A549 (cell line): ENCODE data around the gene SEC24D. TPM values are rescaled to one million over a fixed set of nuclear protein-coding genes. Genes with fewer than 3 reads are reported as not detected.

Experiments
- ATAC-seq, 2 experiments: fragments of 200-7000 bp in 1 of 2; fragments of >200 bp in 1 of 2; cut with Nextera tagmentation in 1 of 2; cut with Tn5 transposase in 1 of 2; 3 replicates each; pipeline versions ENCODE4 v1.8.0 to v1.9.1; 2018 to 2020; ENCODE audit warnings: mild to moderate bottlenecking in 1 of 2, moderate library complexity in 1 of 2
- CTCF ChIA-PET: fragments of 300-600 bp; sonication (Branson Sonifier 250); formaldehyde crosslinking; extraction: SDS; loops from one replicate; lab custom pipeline; 2021; ENCODE audit warnings: antibody characterized with exemption, inconsistent platforms; lab: Yijun Ruan, JAX
- POLR2A ChIA-PET: fragments of 350-600 bp; formaldehyde crosslinking; extraction: SDS; loops from one replicate; lab custom pipeline; 2021; ENCODE audit warnings: antibody characterized with exemption, inconsistent platforms; lab: Yijun Ruan, JAX
- DNase-seq, 2 experiments: peaks; one replicate each; pipeline versions ENCODE4 v3.0.0 to v3.0.0-alpha.2; 2011 to 2016; ENCODE audit warnings: low read depth in 1 of 2, low spot score in 1 of 2
- FAIRE-seq: peaks from 2 replicates; lab custom pipeline; 2011; peaks lifted over from hg19 to GRCh38; lab: Jason Lieb, UNC
- H3K27ac ChIP-seq, 2 experiments: fragments of >200 bp; sonication (Bioruptor Twin); formaldehyde crosslinking; 3 replicates each; pipeline ENCODE4 v1.5.1; 2016 to 2017
- H3K4me1 ChIP-seq: fragments of >200 bp; sonication (Bioruptor Twin); formaldehyde crosslinking; 3 replicates; pipeline ENCODE4 v1.6.1; 2016
- H3K4me2 ChIP-seq: fragments of >200 bp; sonication (Bioruptor Twin); formaldehyde crosslinking; 3 replicates; pipeline ENCODE4 v1.6.1; 2016
- H3K4me3 ChIP-seq: fragments of >200 bp; sonication (Bioruptor Twin); formaldehyde crosslinking; 3 replicates; pipeline ENCODE4 v1.5.1; 2016
- H3K9me3 ChIP-seq: fragments of >200 bp; sonication (Bioruptor Twin); formaldehyde crosslinking; 3 replicates; pipeline ENCODE4 v1.6.1; 2016
- CBX2 ChIP-seq: fragments of 200-600 bp; sonication (generic); IDR thresholded peaks from 2 replicates; pipeline ENCODE4 v1.6.1; 2016; ENCODE audit warnings: low read depth, mild to moderate bottlenecking, borderline replicate concordance
- CBX8 ChIP-seq: fragments of 200-600 bp; sonication (generic); IDR thresholded peaks from 2 replicates; pipeline ENCODE4 v1.6.1; 2016
- CEBPB ChIP-seq, 2 experiments: fragments of >200 bp in 1 of 2; sonication (Bioruptor Twin) in 1 of 2; formaldehyde crosslinking in 1 of 2; IDR thresholded peaks; 2 replicates each; pipeline ENCODE4 v1.6.1; 2012 to 2016
- EHF ChIP-seq: fragments of 250-450 bp; sonication (Bioruptor Pico); IDR thresholded peaks from 2 replicates; pipeline ENCODE4 v1.5.0; 2020; ENCODE audit warnings: mild to moderate bottlenecking
- KDM1A ChIP-seq: fragments of 200-600 bp; sonication (generic); IDR thresholded peaks from 2 replicates; pipeline ENCODE4 v1.6.1; 2016; ENCODE audit warnings: low read depth, mild to moderate bottlenecking
- KDM5A ChIP-seq: fragments of 200-600 bp; sonication (generic); IDR thresholded peaks from 2 replicates; pipeline ENCODE4 v1.6.1; 2016; ENCODE audit warnings: antibody characterized with exemption, mild to moderate bottlenecking
- MYC ChIP-seq: IDR thresholded peaks from 2 replicates; pipeline ENCODE4 v1.6.1; 2012; ENCODE audit warnings: mild to moderate bottlenecking, inconsistent platforms, low read length, improper control_type of control experiment, borderline replicate concordance
- NR3C1 ChIP-seq: fragments of >200 bp; sonication (Bioruptor Twin); formaldehyde crosslinking; IDR thresholded peaks from 3 replicates; pipeline ENCODE4 v1.6.1; 2017
- RAD21 ChIP-seq, 2 experiments: fragments of >200 bp in 1 of 2; sonication (Bioruptor Twin) in 1 of 2; formaldehyde crosslinking in 1 of 2; IDR thresholded peaks in 1 of 2; conservative IDR thresholded peaks in 1 of 2; 2 replicates in 1 of 2; 3 replicates in 1 of 2; pipeline ENCODE4 v1.6.1; 2012 to 2018; ENCODE audit warnings: inconsistent platforms in 1 of 2
- RFX5 ChIP-seq: fragments of 450-650 bp; IDR thresholded peaks from 2 replicates; pipeline ENCODE4 v1.7.1; 2014; ENCODE audit warnings: antibody characterized with exemption, mild to moderate bottlenecking, moderate library complexity
- SMC3 ChIP-seq: fragments of >200 bp; sonication (Bioruptor Twin); formaldehyde crosslinking; IDR thresholded peaks from 3 replicates; pipeline ENCODE4 v1.6.1; 2018; ENCODE audit warnings: inconsistent platforms
- TP53 ChIP-seq: fragments of 250-450 bp; sonication (Bioruptor Pico); IDR thresholded peaks from 2 replicates; pipeline ENCODE4 v1.5.0; 2021; ENCODE audit warnings: mild to moderate bottlenecking, moderate library complexity
- ZFP36 ChIP-seq: fragments of 450-650 bp; IDR thresholded peaks from 2 replicates; pipeline ENCODE4 v1.6.1; 2014; ENCODE audit warnings: borderline replicate concordance; ENCODE audit not compliant: partially characterized antibody
- ZNF302 ChIP-seq: fragments of 250-450 bp; sonication (Bioruptor Pico); IDR thresholded peaks from 2 replicates; pipeline ENCODE4 v1.9.0; 2021; ENCODE audit warnings: inconsistent platforms, mild to moderate bottlenecking, moderate library complexity
- ZSCAN20 ChIP-seq: fragments of 250-450 bp; sonication (Bioruptor Pico); IDR thresholded peaks from 2 replicates; pipeline ENCODE4 v1.8.0; 2022; ENCODE audit warnings: mild to moderate bottlenecking, moderate library complexity
- WGBS: methylation state at CpG from one replicate; pipeline ENCODE4 v1.1.6; 2017; ENCODE audit errors: missing lambda C conversion rate; 5-methylcytosine and 5-hydroxymethylcytosine counted together
- polyA plus RNA-seq, 4 experiments: library from polyadenylated mRNA; depleted of rRNA in 3 of 4; stranded (reverse); fragments of >200 nt; fragmentation: RNase III in 1 of 4; extraction: RNeasy Plus Mini Kit Qiagen cat#74134 plus additional on column Dnase treatment in 1 of 4; gene quantifications; 2 replicates in 3 of 4; 3 replicates in 1 of 4; pipeline ENCODE4 v1.2.3, GENCODE V29; 2011 to 2017
- TF ChIP-seq, protein P1 (sequence below): fragments of 450-650 bp; IDR thresholded peaks from 2 replicates; pipeline ENCODE4 v1.6.1; 2014; ENCODE audit warnings: antibody characterized with exemption
- TF ChIP-seq, protein P2 (sequence below): fragments of >200 bp; sonication (Bioruptor Twin); formaldehyde crosslinking; IDR thresholded peaks from 3 replicates; pipeline ENCODE4 v1.5.1; 2016
- TF ChIP-seq, protein P3 (sequence below): IDR thresholded peaks from 2 replicates; pipeline ENCODE4 v1.6.1; 2012

The SEC24D gene
- polyA plus RNA-seq, 2 of the 4 experiments (the other 2 are of a cell fraction): 12.8 to 15.6 TPM

DNA sequence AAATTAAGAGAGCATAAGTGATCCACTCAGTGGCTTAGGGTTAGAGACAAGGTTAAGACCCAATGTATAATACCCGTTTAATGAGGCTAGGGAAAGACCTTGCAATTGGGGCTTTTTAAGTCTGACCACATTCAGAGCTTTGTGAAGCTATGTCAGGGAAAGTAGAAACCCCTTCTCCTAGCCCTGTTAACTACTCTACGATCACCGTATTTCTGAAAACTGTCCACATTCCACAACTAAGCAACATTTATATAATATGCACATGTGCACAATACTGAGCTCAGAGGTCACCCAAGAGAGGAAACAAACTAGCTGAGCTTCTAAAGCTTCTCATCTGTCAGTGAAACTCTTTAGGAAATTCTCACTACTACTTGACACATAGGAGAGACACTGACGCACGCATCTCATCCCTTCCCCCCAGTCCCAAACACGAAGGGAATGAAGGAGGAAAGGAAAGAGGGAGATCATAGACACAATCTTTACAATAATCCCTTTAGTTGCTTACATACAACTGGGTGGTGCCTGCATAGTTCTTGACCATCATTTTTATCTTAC, 94.5 kb downstream of the SEC24D start:
- no peak overlapping the region for H3K27ac ChIP-seq
- ChIA-PET CTCF (interaction anchor here (0.6 to 1.8 kb wide), 9 partner anchors 8 to 240 kb away, joined by 3 to 4 read pairs (median 3); no protein-coding TSS in a partner anchor), POLR2A (no interaction called here)
- H3K9me3 ChIP-seq: no peaks in the 10 kb centered on the region
- no peak for FAIRE-seq
- no peaks in the 10 kb centered on the region for H3K4me1 ChIP-seq
- no peak for TF ChIP-seq MYC
- TF ChIP-seq RAD21 (conservative IDR thresholded peaks at IDR 0.05 in 1 of 2, IDR thresholded peaks at IDR 0.05 in 1 of 2): 0 out of 5 replicates have a peak, but pooled peaks of 1 of the 2 experiments have one; percentile 5
- TF ChIP-seq, all 56 proteins: peak for 1
- no peak overlapping the region for H3K4me2 ChIP-seq
- no peak overlapping the region for H3K4me3 ChIP-seq
- DNase-seq: no peak
- 59% methylated on average over 6 of the region's 6 CpGs for WGBS
- no peak for ATAC-seq

DNA sequence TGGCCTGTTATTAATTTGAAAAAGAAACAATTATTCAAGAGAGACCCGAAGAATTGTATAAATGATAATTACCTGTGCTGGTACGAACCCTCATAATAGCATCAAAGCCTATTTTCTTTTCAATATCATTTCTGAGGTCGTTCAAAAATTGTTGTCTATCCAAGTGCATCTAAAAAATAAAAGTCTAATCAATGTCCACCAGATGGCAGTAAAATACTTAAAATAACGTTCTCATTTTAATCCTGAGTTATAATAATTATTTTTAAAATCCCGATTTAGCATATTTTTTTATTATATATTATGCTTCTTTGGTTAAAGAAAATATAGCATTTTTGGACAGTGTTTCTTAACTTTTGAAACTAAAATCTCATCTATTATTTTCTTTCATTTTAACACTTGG, 95.1 kb downstream of the SEC24D start:
- H3K4me3 ChIP-seq: no peak overlapping the region
- whole genome bisulfite sequencing: 3% methylated on average over 5 of the region's 5 CpGs
- ChIA-PET CTCF (interaction anchor here (0.7 to 1.8 kb wide), 8 partner anchors 9 to 241 kb away, joined by 3 to 4 read pairs (median 3); no protein-coding TSS in a partner anchor), POLR2A (no interaction called here)
- no peaks in the 10 kb centered on the region for H3K9me3 ChIP-seq
- TF ChIP-seq, protein P1, sequence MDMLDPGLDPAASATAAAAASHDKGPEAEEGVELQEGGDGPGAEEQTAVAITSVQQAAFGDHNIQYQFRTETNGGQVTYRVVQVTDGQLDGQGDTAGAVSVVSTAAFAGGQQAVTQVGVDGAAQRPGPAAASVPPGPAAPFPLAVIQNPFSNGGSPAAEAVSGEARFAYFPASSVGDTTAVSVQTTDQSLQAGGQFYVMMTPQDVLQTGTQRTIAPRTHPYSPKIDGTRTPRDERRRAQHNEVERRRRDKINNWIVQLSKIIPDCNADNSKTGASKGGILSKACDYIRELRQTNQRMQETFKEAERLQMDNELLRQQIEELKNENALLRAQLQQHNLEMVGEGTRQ: no peak
- TF ChIP-seq CEBPB (IDR thresholded peaks at IDR 0.05) (no peak), RAD21 (conservative IDR thresholded peaks at IDR 0.05 in 1 of 2, IDR thresholded peaks at IDR 0.05 in 1 of 2) (peak; percentile 32 to 53; a peak in 3 of 5 replicates), ZNF302 (CRISPR knock-in tag) (no peak), CBX8 (no peak), RFX5 (no peak), SMC3 (peak; percentile 47), TP53 (CRISPR knock-in tag) (no peak)
- TF ChIP-seq, protein P2, sequence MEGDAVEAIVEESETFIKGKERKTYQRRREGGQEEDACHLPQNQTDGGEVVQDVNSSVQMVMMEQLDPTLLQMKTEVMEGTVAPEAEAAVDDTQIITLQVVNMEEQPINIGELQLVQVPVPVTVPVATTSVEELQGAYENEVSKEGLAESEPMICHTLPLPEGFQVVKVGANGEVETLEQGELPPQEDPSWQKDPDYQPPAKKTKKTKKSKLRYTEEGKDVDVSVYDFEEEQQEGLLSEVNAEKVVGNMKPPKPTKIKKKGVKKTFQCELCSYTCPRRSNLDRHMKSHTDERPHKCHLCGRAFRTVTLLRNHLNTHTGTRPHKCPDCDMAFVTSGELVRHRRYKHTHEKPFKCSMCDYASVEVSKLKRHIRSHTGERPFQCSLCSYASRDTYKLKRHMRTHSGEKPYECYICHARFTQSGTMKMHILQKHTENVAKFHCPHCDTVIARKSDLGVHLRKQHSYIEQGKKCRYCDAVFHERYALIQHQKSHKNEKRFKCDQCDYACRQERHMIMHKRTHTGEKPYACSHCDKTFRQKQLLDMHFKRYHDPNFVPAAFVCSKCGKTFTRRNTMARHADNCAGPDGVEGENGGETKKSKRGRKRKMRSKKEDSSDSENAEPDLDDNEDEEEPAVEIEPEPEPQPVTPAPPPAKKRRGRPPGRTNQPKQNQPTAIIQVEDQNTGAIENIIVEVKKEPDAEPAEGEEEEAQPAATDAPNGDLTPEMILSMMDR: peak; percentile 40; the same call in 2 of the 3 replicates
- no peak overlapping the region for H3K27ac ChIP-seq
- H3K4me1 ChIP-seq: no peaks in the 10 kb centered on the region
- no peak for ATAC-seq
- H3K4me2 ChIP-seq: no peak overlapping the region
- FAIRE-seq: no peak
- DNase-seq: peak in 1 of 2 experiments; percentile 1

DNA sequence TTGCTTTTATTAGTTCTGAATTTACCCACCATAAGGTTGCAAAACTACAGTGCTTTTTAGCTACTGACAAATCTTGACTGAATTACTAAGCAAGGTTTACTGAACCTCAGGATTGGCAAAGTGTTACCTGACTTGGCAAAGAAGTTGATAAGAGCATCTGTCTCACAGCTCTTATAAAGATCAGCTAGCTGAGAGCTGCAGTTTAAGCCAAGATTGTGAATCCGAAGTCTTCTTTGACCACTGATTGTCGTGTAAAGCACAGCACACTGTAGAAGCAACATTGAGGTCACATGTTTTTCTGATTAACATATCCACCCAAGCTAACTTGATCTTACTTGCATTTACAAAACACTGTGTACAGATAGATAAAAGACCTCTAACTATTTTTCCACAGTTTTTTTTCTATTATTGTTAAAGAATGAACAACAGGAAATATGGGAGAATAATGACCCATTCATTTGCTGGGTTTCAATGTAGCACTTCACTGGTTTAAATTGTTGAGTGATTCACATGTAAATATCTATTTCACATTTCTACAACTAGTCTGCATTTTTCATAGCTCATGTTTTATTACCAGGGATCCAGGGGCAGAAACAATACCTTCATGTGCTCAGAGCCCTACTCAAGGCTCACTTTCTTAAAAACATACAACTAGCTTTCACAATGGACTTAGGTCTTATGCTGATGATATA, 96.8 kb downstream of the SEC24D start:
- ATAC-seq: no peak
- H3K4me2 ChIP-seq: no peak overlapping the region
- H3K9me3 ChIP-seq: no peaks in the 10 kb centered on the region
- H3K4me3 ChIP-seq: no peak overlapping the region
- WGBS: 90% methylated on average over 2 of the region's 2 CpGs
- no peak for DNase-seq
- ChIA-PET POLR2A (no interaction called here), CTCF (interaction anchor here (1.2 to 1.5 kb wide), 4 partner anchors 13 to 232 kb away, joined by 3 read pairs; no protein-coding TSS in a partner anchor)
- no peaks in the 10 kb centered on the region for H3K4me1 ChIP-seq
- TF ChIP-seq ZFP36 (no peak), EHF (CRISPR knock-in tag) (no peak), ZSCAN20 (CRISPR knock-in tag) (no peak)
- H3K27ac ChIP-seq: no peak overlapping the region
- FAIRE-seq: no peak

DNA sequence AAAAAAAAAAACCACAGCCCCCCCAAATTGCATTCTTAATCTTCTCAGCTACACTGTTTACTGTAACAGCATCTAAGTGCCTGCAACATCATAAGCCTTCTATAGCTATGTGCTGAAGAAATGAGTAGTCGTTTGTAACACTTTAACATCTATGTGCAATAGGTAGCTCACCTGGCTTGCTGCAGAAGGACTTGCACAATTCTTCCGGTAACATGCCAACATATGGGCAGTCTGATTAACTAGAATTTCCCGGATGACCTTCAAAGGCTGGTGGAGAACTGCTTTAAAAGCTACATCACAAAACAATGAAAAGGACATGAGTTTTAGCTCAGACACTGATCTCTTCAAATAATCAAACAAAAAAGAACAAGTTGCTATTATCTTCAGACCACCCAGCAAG, 97.8 kb downstream of the SEC24D start:
- 76% methylated on average over 3 of the region's 3 CpGs for WGBS
- H3K4me3 ChIP-seq: no peak overlapping the region
- DNase-seq: no peak
- ChIA-PET POLR2A (no interaction called here), CTCF (no interaction called here)
- no peaks in the 10 kb centered on the region for H3K9me3 ChIP-seq
- TF ChIP-seq CEBPB (IDR thresholded peaks at IDR 0.05) (no peak), KDM1A (no peak), KDM5A (no peak), NR3C1 (no peak), ZNF302 (CRISPR knock-in tag) (no peak), CBX2 (no peak)
- TF ChIP-seq, protein P3, sequence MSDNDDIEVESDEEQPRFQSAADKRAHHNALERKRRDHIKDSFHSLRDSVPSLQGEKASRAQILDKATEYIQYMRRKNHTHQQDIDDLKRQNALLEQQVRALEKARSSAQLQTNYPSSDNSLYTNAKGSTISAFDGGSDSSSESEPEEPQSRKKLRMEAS: no peak
- TF ChIP-seq, protein P1: no peak
- H3K4me2 ChIP-seq: no peak overlapping the region
- H3K4me1 ChIP-seq: no peaks in the 10 kb centered on the region
- H3K27ac ChIP-seq: no peak overlapping the region
- FAIRE-seq: no peak
- ATAC-seq: no peak
